Breast epithelium (tissue), 3 donors: ENCODE results near the gene IFNG-AS1.

Experiments
- CTCF ChIP-seq, 3 donors: fragments of 450-650 bp; IDR thresholded peaks; one replicate each; pipeline ENCODE4 v1.5.1; 2016 to 2017; ENCODE audit warnings: antibody characterized with exemption in 3 of 3, mild to moderate bottlenecking in 3 of 3, moderate library complexity in 3 of 3
- POLR2A ChIP-seq: fragments of 450-650 bp; IDR thresholded peaks from one replicate; pipeline ENCODE4 v1.6.1; 2016; ENCODE audit warnings: antibody characterized with exemption, mild to moderate bottlenecking, moderate library complexity
- POLR2AphosphoS5 ChIP-seq, 3 donors: sonication (generic); formaldehyde crosslinking; IDR thresholded peaks; one replicate each; pipeline ENCODE4 v1.6.1; 2017; ENCODE audit warnings: antibody characterized with exemption in 3 of 3

- TF ChIP-seq CTCF (IDR thresholded peaks at IDR 0.05): no peak
- TF ChIP-seq POLR2A: no peak
- TF ChIP-seq POLR2AphosphoS5 (IDR thresholded peaks at IDR 0.05): no peak
Observed at GRCh38 chr12:68031881-68032739, 42.9 kb downstream of the IFNG-AS1 start.
